HCT116 (cell line): ENCODE results near the gene SLC22A23. TPM values are rescaled to one million over a fixed set of nuclear protein-coding genes. Genes with fewer than 3 reads are reported as not detected.

ENCODE experiments used
- ATAC-seq: fragments of 200-7000 bp; cut with Tn5 transposase; 2 replicates; pipeline ENCODE4 v1.9.1; 2020; ENCODE audit warnings: mild to moderate bottlenecking, moderate library complexity
- BruUV-seq: library from RNA; stranded (reverse); fragments of 400-500 nt; replicated peaks from 2 replicates; lab custom pipeline; 2021; lab: Mats Ljungman, UMichigan
- CTCF ChIA-PET: fragments of 300-600 bp; sonication (Branson Sonifier 250); formaldehyde crosslinking; loops from one replicate; lab custom pipeline; 2021; ENCODE audit warnings: antibody characterized with exemption; lab: Charles Lee
- POLR2A ChIA-PET: fragments of 300-600, 350-600 bp; sonication (Branson Sonifier 250); formaldehyde crosslinking; loops from one replicate; lab custom pipeline; 2021; ENCODE audit warnings: antibody characterized with exemption; lab: Charles Lee
- RAD21 ChIA-PET, 2 experiments: fragments of 300-600 bp; sonication (Branson Sonifier 250); formaldehyde crosslinking; loops; one replicate each; lab custom pipeline; 2023; ENCODE audit warnings: low total read pairs in 2 of 2; ENCODE audit not compliant: uncharacterized antibody in 2 of 2, unreplicated experiment in 2 of 2, low non-redundant PET in 1 of 2; lab: Charles Lee
- DNase-seq: peaks from one replicate; pipeline ENCODE4 v3.0.0-alpha.2; 2010; ENCODE audit warnings: low read depth, low spot score
- H2AFZ ChIP-seq: fragments of 200-600 bp; shearing (Covaris generic), sonication (generic); 2 replicates; pipeline ENCODE4 v1.6.1; 2017; ENCODE audit warnings: low read depth, mixed run types, mixed read lengths, antibody characterized with exemption, low read length; ENCODE audit not compliant: poor library complexity, severe bottlenecking
- H3K27ac ChIP-seq: 2 replicates; pipeline ENCODE4 v1.5.1; 2012; ENCODE audit warnings: low read depth, low read length
- H3K27me3 ChIP-seq: fragments of 200-600 bp; sonication (generic); 2 replicates; pipeline ENCODE4 v1.6.1; 2016; ENCODE audit warnings: mixed run types, low read length, mixed read lengths; ENCODE audit not compliant: insufficient read depth
- H3K36me3 ChIP-seq, 2 experiments: fragments of 200-500 bp in 1 of 2; fragments of 200-600 bp in 1 of 2; sonication (Bioruptor generic) in 1 of 2; sonication (generic) in 1 of 2; 2 replicates each; pipeline versions ENCODE4 v1.5.1 to v1.6.1; 2014 to 2016; ENCODE audit warnings: low read length in 2 of 2, inconsistent platforms in 1 of 2, mixed read lengths in 1 of 2, mixed run types in 1 of 2; ENCODE audit not compliant: insufficient read depth in 2 of 2, control insufficient read depth in 1 of 2
- H3K4me1 ChIP-seq, 2 experiments: fragments of 200-600 bp in 1 of 2; sonication (generic) in 1 of 2; 2 replicates each; pipeline versions ENCODE4 v1.5.1 to v1.6.1; 2012 to 2017; ENCODE audit warnings: low read length in 2 of 2, inconsistent platforms in 1 of 2, mild to moderate bottlenecking in 1 of 2, mixed read lengths in 1 of 2, mixed run types in 1 of 2, moderate library complexity in 1 of 2; ENCODE audit not compliant: insufficient read depth in 2 of 2, control insufficient read depth in 1 of 2
- H3K4me2 ChIP-seq: fragments of 200-600 bp; sonication (generic); 2 replicates; pipeline ENCODE4 v1.6.1; 2017; ENCODE audit warnings: mixed run types, low read length, mixed read lengths
- H3K4me3 ChIP-seq, 2 experiments: fragments of 200-600 bp in 1 of 2; sonication (generic) in 1 of 2; replicated peaks in 1 of 2; 2 replicates each; pipeline ENCODE4 v1.5.1; 2011 to 2016; ENCODE audit warnings: low read length in 2 of 2, control low read depth in 1 of 2, low read depth in 1 of 2, mild to moderate bottlenecking in 1 of 2, mixed read lengths in 1 of 2, mixed run types in 1 of 2
- H3K79me2 ChIP-seq: fragments of 200-600 bp; sonication (generic); 2 replicates; pipeline ENCODE4 v1.6.1; 2017; ENCODE audit warnings: mild to moderate bottlenecking, mixed run types, low read length, moderate library complexity, mixed read lengths; ENCODE audit not compliant: insufficient read depth
- H3K9ac ChIP-seq: fragments of 200-600 bp; sonication (generic); 2 replicates; pipeline ENCODE4 v1.6.1; 2016; ENCODE audit warnings: low read length, mixed read lengths
- H3K9me2 ChIP-seq: fragments of 200-600 bp; sonication (generic), shearing (Covaris generic); 2 replicates; pipeline ENCODE4 v1.6.1; 2017; ENCODE audit warnings: mixed run types, mild to moderate bottlenecking, moderate library complexity; ENCODE audit not compliant: insufficient read depth
- H3K9me3 ChIP-seq, 2 experiments: fragments of 200-500 bp in 1 of 2; fragments of 200-600 bp in 1 of 2; sonication (Bioruptor generic) in 1 of 2; sonication (generic) in 1 of 2; 2 replicates each; pipeline ENCODE4 v1.6.1; 2014 to 2017; ENCODE audit warnings: low read length in 2 of 2, mixed read lengths in 2 of 2, inconsistent platforms in 1 of 2, low read depth in 1 of 2, mild to moderate bottlenecking in 1 of 2, mixed run types in 1 of 2, moderate library complexity in 1 of 2; ENCODE audit not compliant: control insufficient read depth in 1 of 2, insufficient read depth in 1 of 2
- H4K20me1 ChIP-seq: fragments of 200-600 bp; sonication (generic), shearing (Covaris generic); 2 replicates; pipeline ENCODE4 v1.6.1; 2017; ENCODE audit warnings: mixed run types, mild to moderate bottlenecking, moderate library complexity; ENCODE audit not compliant: insufficient read depth
- CEBPB ChIP-seq: IDR thresholded peaks from 2 replicates; pipeline ENCODE4 v1.6.1; 2012; ENCODE audit warnings: low read depth
- EGR1 ChIP-seq: IDR thresholded peaks from 2 replicates; pipeline ENCODE4 v1.6.1; 2012; ENCODE audit warnings: low read depth
- ELF1 ChIP-seq: IDR thresholded peaks from 2 replicates; pipeline ENCODE4 v1.6.1; 2012; ENCODE audit warnings: low read depth, borderline replicate concordance
- EZH2 ChIP-seq: fragments of 200-600 bp; sonication (generic); IDR thresholded peaks from 2 replicates; pipeline ENCODE4 v1.6.1; 2017; ENCODE audit warnings: antibody characterized with exemption, mixed run types
- EZH2phosphoT487 ChIP-seq: fragments of 200-600 bp; IDR thresholded peaks from 2 replicates; pipeline ENCODE4 v1.6.1; 2018; ENCODE audit warnings: antibody characterized with exemption, borderline replicate concordance
- FOSL1 ChIP-seq: IDR thresholded peaks from 2 replicates; pipeline ENCODE4 v1.6.1; 2012; ENCODE audit warnings: low read depth
- JUND ChIP-seq: IDR thresholded peaks from 2 replicates; pipeline ENCODE4 v1.6.1; 2012
- POLR2A ChIP-seq: IDR thresholded peaks from 2 replicates; pipeline ENCODE4 v1.7.0; 2011; ENCODE audit warnings: borderline replicate concordance; ENCODE audit not compliant: insufficient read depth, insufficient read length; ENCODE audit errors: extremely low read depth
- POLR2AphosphoS5 ChIP-seq: IDR thresholded peaks from 2 replicates; pipeline ENCODE4 v1.6.1; 2011; ENCODE audit warnings: mild to moderate bottlenecking, low read depth, low read length, moderate library complexity
- SIN3A ChIP-seq: IDR thresholded peaks from 2 replicates; pipeline ENCODE4 v1.6.1; 2012; ENCODE audit warnings: low read depth
- SP1 ChIP-seq: IDR thresholded peaks from 2 replicates; pipeline ENCODE4 v1.6.1; 2012; ENCODE audit warnings: low read depth
- SRF ChIP-seq: IDR thresholded peaks from 2 replicates; pipeline ENCODE4 v1.6.1; 2012; ENCODE audit warnings: low read depth
- ZNF274 ChIP-seq: fragments of 200-500 bp; sonication (Bioruptor generic); IDR thresholded peaks from 2 replicates; pipeline ENCODE4 v1.6.1; 2014; ENCODE audit warnings: mild to moderate bottlenecking, low read depth, low read length, inconsistent platforms
- intact Hi-C: fragments of 100-400 bp; cut with micrococcal nuclease; formaldehyde crosslinking; loops from 2 replicates; pipeline ENCODE4 v1.10.0; 2022
- total RNA-seq: library from RNA; stranded (reverse); gene quantifications from one replicate; pipeline ENCODE4 v1.2.1, GENCODE V29; 2021; ENCODE audit not compliant: unreplicated experiment
- TF ChIP-seq, protein P1 (sequence below): IDR thresholded peaks from 2 replicates; pipeline ENCODE4 v1.6.1; 2012
- TF ChIP-seq, protein P2 (sequence below): IDR thresholded peaks from 2 replicates; pipeline ENCODE4 v1.6.1; 2012

SLC22A23 gene
- total RNA-seq, 1 experiment from 2014 or later: 11.5 TPM

DNA sequence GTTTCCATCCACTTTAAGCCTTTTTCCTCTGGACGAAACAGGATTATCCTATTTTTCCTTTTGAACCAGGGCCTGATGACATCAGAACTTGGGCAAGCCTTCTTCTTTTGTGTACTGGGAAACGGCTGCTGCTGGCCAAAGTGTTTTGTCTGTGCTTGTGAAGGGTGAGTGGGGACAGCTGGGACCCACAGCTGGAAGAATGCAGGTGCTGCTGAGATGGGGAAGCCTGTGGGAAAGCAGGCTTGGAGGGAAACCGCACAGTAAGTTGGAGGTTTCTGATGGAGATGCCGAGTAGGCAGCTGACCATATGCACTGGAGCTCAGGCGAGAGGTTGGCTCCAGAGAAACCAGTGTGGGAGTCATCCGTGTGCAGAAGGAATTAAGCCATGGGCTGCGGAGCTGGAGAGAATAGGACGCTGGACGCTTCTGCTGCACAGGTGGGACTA is 206.6 kb downstream of the SLC22A23 start:
- H3K79me2 ChIP-seq: no peaks in the 10 kb centered on the region
- H3K9me2 ChIP-seq: no peaks in the 10 kb centered on the region
- no peak for TF ChIP-seq EZH2
- TF ChIP-seq SRF: no peak
- TF ChIP-seq CEBPB: no peak
- no peak for TF ChIP-seq SP1
- TF ChIP-seq, protein P1, sequence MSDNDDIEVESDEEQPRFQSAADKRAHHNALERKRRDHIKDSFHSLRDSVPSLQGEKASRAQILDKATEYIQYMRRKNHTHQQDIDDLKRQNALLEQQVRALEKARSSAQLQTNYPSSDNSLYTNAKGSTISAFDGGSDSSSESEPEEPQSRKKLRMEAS: no peak
- TF ChIP-seq POLR2AphosphoS5: no peak
- TF ChIP-seq, protein P2, sequence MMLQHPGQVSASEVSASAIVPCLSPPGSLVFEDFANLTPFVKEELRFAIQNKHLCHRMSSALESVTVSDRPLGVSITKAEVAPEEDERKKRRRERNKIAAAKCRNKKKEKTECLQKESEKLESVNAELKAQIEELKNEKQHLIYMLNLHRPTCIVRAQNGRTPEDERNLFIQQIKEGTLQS: no peak
- no peak for TF ChIP-seq ZNF274
- no peak for TF ChIP-seq POLR2A
- no peak for TF ChIP-seq SIN3A
- no peak for TF ChIP-seq ELF1
- TF ChIP-seq EZH2phosphoT487: no peak
- no peak for TF ChIP-seq JUND
- no peak for TF ChIP-seq FOSL1
- TF ChIP-seq EGR1: no peak
- H3K4me1 ChIP-seq: peaks cover 0 to 33% of the 10 kb centered on the region in 2 experiments; a peak in 2 of 4 replicates
- no peak for ATAC-seq
- CTCF ChIA-PET: interaction anchor here (1.9 to 2.0 kb wide), 2 partner anchors 17 to 42 kb away, joined by 4 to 7 read pairs; no protein-coding TSS in a partner anchor
- no peak overlapping the region for H3K4me2 ChIP-seq
- no peaks in the 10 kb centered on the region for H3K27me3 ChIP-seq
- intact Hi-C loops: loop anchor here (2.0 to 5.0 kb wide), 2 partner anchors 93 to 253 kb away; partner anchors contain the start of genes NQO2 and TUBB2A
- POLR2A ChIA-PET: no interaction called here
- RAD21 ChIA-PET: no interaction called here
- no TSS peak for BruUV-seq
- H3K9ac ChIP-seq: no peak overlapping the region
- DNase-seq: no peak
- H3K36me3 ChIP-seq: no peaks in the 10 kb centered on the region
- no peaks in the 10 kb centered on the region for H4K20me1 ChIP-seq
- H2AFZ ChIP-seq: no peak overlapping the region
- H3K27ac ChIP-seq: no peak overlapping the region
- H3K9me3 ChIP-seq: no peaks in the 10 kb centered on the region
- no peak overlapping the region for H3K4me3 ChIP-seq
